GM12872 (cell line): ENCODE data around the gene EIF3K.

Experiments
- TF ChIP-seq, protein P1 (sequence below): IDR thresholded peaks from 3 replicates; pipeline ENCODE4 v1.5.1; 2011; ENCODE audit warnings: low read depth, mild to moderate bottlenecking, low read length, moderate library complexity; ENCODE audit not compliant: insufficient read depth

EIF3K gene

DNA sequence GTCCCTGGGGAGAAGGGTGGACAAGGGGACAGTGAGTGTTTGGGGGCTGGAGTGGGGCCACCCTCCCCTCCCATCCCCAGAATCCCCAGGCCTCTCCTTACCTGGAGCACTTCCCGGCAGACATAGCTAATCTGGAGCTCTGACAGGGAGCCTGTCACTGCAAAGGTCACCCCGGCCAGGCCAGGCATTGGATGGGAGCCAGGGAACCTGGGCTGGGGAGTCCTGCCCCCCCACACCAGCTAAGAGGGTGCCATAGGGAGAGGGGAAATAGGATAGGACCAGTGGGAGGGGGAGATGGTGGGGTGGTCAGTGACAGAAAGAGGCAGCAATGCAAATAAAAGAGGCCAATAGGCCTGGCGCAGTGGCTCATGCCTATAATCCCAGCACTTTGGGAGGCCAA is 4.7 kb upstream of the EIF3K start:
- TF ChIP-seq, protein P1, sequence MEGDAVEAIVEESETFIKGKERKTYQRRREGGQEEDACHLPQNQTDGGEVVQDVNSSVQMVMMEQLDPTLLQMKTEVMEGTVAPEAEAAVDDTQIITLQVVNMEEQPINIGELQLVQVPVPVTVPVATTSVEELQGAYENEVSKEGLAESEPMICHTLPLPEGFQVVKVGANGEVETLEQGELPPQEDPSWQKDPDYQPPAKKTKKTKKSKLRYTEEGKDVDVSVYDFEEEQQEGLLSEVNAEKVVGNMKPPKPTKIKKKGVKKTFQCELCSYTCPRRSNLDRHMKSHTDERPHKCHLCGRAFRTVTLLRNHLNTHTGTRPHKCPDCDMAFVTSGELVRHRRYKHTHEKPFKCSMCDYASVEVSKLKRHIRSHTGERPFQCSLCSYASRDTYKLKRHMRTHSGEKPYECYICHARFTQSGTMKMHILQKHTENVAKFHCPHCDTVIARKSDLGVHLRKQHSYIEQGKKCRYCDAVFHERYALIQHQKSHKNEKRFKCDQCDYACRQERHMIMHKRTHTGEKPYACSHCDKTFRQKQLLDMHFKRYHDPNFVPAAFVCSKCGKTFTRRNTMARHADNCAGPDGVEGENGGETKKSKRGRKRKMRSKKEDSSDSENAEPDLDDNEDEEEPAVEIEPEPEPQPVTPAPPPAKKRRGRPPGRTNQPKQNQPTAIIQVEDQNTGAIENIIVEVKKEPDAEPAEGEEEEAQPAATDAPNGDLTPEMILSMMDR: no peak

DNA sequence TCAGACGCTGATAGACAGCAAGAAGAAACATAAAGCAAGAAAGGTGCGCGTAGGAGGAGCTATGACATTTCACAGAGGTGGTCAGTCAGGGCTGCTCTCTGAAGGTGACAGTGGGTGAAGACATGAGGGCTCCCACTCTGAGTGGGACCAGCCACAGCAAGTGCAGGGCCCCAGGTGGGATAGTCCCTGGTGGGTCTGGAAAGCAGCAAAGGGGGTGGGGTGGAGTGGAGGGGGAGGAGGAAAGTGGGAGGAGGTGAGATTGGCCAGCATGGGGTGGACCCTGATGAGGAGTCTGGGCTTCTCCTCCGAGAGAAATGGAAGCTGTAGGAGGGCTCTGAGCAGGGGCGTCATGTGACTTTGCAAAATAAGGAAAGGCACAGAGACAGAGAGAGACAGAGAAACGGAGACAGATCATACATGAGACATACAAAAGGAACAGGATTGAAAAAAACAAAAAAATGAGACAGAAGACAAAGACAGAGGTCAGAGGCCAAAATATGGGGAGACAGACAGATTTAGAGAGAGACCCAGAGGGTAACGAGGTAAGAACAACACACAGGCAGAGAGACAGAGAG is 3.9 kb upstream of the EIF3K start:
- TF ChIP-seq, protein P1: no peak

DNA sequence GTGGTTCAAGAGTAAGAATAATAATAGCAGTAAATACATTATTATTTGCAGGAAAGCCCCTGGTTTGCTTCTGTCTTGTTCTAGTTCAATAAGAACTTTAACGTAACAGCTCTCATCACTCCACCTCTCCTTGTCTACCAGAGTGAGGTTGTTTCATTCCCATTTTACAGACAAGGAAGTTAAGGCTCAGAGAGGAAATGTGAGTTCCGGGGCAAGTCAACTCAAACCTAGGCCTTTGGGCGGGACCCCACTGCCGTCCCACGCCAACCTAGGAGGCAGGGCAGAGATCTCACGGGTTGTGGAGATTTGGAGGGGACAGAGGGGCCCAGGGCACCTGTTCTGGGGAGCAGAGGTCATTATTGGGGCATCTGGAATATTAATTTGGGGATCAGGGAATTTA is 2.7 kb upstream of the EIF3K start:
- TF ChIP-seq, protein P1: no peak

DNA sequence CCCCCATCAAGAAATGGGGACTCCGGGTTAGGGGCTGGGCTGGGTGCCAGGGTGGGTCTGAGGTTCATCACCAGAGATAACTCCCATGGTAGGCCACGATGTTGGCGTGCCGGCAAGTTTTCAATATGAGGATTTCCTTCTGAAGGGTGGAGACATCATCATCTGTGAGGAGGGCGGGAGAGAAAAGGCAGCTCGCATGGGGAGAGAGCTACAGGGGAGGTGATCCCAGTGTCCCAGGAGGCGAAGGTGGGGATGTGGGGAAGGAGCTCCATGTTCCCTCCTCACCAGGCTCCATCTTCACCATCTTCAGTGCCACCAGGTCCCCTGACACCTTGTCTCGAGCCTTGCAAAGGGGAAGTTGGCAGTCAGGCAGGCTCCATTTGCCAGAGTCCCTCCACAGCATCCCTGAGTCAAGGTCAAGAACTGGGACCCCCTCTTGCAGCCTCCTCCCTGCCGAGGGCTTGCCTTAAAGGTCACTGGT is 1.7 kb upstream of the EIF3K start:
- TF ChIP-seq, protein P1: no peak

DNA sequence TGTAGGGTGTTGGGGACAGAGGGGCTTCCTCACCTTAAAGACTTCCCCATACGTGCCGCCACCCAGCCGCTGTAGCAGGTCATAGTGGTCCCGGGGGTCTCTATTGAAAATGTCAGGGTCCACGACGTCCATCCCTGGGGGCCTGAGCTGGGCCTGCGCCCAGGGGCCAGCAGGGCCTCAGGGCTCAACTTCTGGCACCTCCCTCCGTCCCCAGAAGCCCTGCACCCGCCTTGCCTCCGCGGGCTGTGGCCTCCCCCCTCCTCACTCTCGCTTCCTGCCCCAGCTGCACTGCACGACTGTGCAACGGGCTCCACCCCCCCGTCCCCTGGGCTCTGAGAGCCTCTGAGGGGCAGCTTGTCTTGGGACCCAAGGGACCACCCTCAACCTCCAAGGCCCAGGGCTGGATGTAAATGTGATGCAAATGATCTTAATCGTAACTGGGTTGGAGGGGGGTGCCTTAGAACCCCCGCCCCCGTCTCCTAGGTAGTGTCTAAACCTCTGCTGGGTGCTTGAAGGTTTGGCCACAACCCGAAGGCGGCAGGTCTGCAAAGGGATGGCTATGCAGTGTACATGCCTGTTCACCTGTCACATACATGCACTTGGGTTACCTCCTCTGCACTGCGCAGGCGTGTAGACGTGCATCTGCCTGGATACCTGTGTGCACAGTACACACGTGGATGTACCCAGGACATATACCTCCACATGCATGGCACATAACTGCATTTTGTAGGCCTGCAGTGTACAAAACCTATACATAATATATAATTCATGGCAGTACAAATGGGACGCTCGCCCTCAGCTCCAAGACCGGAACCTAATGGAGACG is 1.0 kb upstream of the EIF3K start, which contains the start of gene MAP4K1:
MAP4K1 (minus strand) TSS at position 190 of the 826 bp plus-strand sequence; CDS start at position 132, 58 bp downstream.
- TF ChIP-seq, protein P1: no peak

DNA sequence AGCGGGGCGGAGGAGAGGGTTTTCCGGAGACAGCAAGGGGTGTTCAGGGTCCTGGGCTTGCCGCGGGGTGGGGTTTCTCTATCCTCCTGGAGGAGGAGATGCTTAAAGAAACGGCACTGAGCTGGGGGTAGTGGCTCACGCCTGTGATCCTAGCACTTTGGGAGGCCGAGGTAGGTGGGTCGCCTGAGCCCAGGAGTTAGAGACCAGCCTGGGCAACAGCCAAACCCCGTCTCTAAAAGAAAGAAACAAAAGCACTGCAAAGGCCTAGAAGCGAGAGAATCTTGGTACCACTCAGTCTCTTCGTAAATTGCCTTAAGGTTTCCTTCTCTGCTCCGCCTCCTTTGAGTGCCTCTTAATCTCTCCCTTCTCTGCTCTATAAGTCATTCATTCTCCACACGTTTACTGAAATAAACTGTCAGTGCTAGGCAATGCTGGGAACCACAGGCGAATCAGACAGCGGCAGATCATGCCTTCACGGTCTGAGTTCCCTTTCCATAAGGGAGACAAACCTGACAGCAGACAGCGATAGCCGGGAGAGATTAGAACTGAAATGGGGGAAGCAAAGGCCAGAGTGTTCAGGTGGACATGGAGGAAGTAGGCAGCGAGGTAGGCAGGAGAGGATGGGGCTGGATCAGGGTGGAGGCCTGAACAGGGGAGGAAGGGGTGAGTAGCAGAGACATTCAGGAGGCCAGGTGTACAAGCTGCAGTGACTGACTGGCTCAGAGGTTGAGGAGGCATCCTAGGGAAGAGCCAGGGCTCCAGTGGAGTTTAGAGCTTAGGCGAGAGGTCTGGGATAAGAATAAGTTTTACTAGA is 580 bp downstream of the EIF3K start:
- TF ChIP-seq, protein P1: no peak

DNA sequence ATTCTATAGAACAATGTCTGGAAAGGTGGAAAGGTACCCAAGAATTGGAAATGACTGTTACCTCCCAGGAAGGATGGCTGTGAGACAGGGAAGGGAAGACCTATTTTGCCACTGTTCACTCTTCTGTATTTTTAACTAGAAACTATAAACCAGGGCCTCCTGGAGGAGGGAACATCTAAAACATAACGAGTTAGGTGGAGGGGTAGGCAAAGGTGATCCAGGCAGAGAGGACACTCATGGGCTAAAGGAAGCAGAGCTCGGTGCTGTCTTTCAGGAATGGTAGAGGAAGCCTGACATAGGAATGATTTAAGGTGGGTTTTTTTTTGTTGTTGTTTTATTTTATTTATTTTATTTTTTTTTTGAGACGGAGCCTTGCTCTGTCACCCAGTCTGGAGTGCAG is 5.8 kb downstream of the EIF3K start:
- TF ChIP-seq, protein P1: no peak
